Motor neuron (in vitro differentiated cells): ENCODE results near the gene BMP8A. TPM values are rescaled to one million over a fixed set of nuclear protein-coding genes. Genes with fewer than 3 reads are reported as not detected.
"Not testable (repeated sequence)": the region's sequence is repeated elsewhere in the genome, so short reads cannot be mapped to it uniquely, and the experiment has no call there.

Experiments
- ATAC-seq, 8 experiments: fragments of 200-7000 bp; cut with Tn5 transposase; replicated peaks in 6 of 8; 2 replicates each; pipeline ENCODE4 v1.8.0; 2021; ENCODE audit warnings: mild to moderate bottlenecking in 8 of 8, moderate library complexity in 8 of 8
- H3K27ac ChIP-seq, 2 donors: fragments of 250-450 bp; sonication (Bioruptor Pico); 2 replicates each; pipeline ENCODE4 v1.9.0; 2021; ENCODE audit warnings: antibody characterized with exemption in 2 of 2, mild to moderate bottlenecking in 2 of 2, moderate library complexity in 1 of 2
- H3K4me1 ChIP-seq, 2 donors: fragments of 250-450 bp; sonication (Bioruptor Pico); replicated peaks in 1 of 2; 2 replicates each; pipeline ENCODE4 v1.6.1; 2021; ENCODE audit warnings: antibody characterized with exemption in 2 of 2, mild to moderate bottlenecking in 2 of 2, moderate library complexity in 1 of 2
- H3K4me3 ChIP-seq, 5 donors: fragments of 250-450 bp; sonication (Bioruptor Pico); 2 replicates each; pipeline ENCODE4 v1.9.0; 2021; ENCODE audit warnings: antibody characterized with exemption in 5 of 5, mild to moderate bottlenecking in 5 of 5, moderate library complexity in 4 of 5
- WGBS, 10 experiments: fragments of 450-650 bp; shearing (Covaris generic); methylation state at CpG; one replicate each; pipeline ENCODE4 v1.0.0; 2022; 5-methylcytosine and 5-hydroxymethylcytosine counted together
- in situ Hi-C, 9 experiments: fragments of 400-800 bp; cut with MboI; loops; one replicate each; pipeline ENCODE4 v1.15.0; 2021; ENCODE audit warnings: low sequenced_read_pairs in 9 of 9, low pct_unique_long_range_greater_than_20kb in 2 of 9; ENCODE audit not compliant: unreplicated experiment in 9 of 9
- total RNA-seq, 8 experiments: library from RNA; unstranded; fragments of 300-600 nt; gene quantifications; 2 replicates each; pipeline versions ENCODE4 v1.2.3 to v1.2.4, GENCODE V29; 2022

The BMP8A gene
- total RNA-seq, 8 experiments from 2014 or later: 0.16 to 0.43 (median 0.22) TPM; not detected in 4

GRCh38 chr1:39514710-39515124 lies 23.3 kb downstream of the BMP8A start:
- no CpG with 5 or more reads among the region's 46 CpGs for WGBS, 10 experiments
- H3K27ac ChIP-seq, in situ Hi-C loops, H3K4me1 ChIP-seq: not testable (repeated sequence)
- ATAC-seq: peak; percentile 59 to 87 (median 80)
- H3K4me3 ChIP-seq: peak overlapping the region; percentile 14 to 29 (median 26)

- ATAC-seq: peak; percentile 2 to 78 (median 34)
- in situ Hi-C loops, H3K4me1 ChIP-seq, H3K27ac ChIP-seq: not testable (repeated sequence)
- WGBS, 10 experiments: 0% methylated on average over 3 of the region's 78 CpGs; no CpG with 5 or more reads in 9 of the 10 experiments
- H3K4me3 ChIP-seq: peak overlapping the region; percentile 11 to 34 (median 28)
Measured at GRCh38 chr1:39515131-39516086, 24.0 kb downstream of the BMP8A start.

GRCh38 chr1:39516841-39517240 lies 25.4 kb downstream of the BMP8A start:
- H3K4me1 ChIP-seq, ATAC-seq, in situ Hi-C loops, H3K4me3 ChIP-seq, H3K27ac ChIP-seq: not testable (repeated sequence)
- 33 to 100% (median 80%) methylated on average over 1 of the region's 4 CpGs; no CpG with 5 or more reads in 5 of the 10 experiments for WGBS, 10 experiments

- H3K27ac ChIP-seq, H3K4me1 ChIP-seq, in situ Hi-C loops, ATAC-seq, H3K4me3 ChIP-seq: not testable (repeated sequence)
- no CpG with 5 or more reads among the region's 7 CpGs for WGBS, 10 experiments
Measured at GRCh38 chr1:39517936-39518335, 26.5 kb downstream of the BMP8A start.

GRCh38 chr1:39519376-39519775 lies 27.9 kb downstream of the BMP8A start:
- H3K4me1 ChIP-seq, in situ Hi-C loops, H3K27ac ChIP-seq, H3K4me3 ChIP-seq: not testable (repeated sequence)
- WGBS, 10 experiments: no CpG with 5 or more reads among the region's 5 CpGs
- peak in 7 of 8 experiments; percentile 53 to 76 (median 65) for ATAC-seq

- WGBS, 10 experiments: 77 to 100% methylated on average over 1 to 9 of the region's 10 CpGs; no CpG with 5 or more reads in 8 of the 10 experiments
- in situ Hi-C loops, H3K4me3 ChIP-seq: not testable (repeated sequence)
Measured at GRCh38 chr1:39522221-39522620, 30.8 kb downstream of the BMP8A start.

GRCh38 chr1:39522661-39523567 lies 31.5 kb downstream of the BMP8A start:
- Histone ChIP-seq H3K4me3 (no peak overlapping the region), H3K4me1 (peaks cover 0 to 3% of the 10 kb centered on the region in 2 donors), H3K27ac (no peak overlapping the region)
- in situ Hi-C loops: no loop called here
- WGBS, 10 experiments: 87 to 100% (median 94%) methylated on average over 1 to 15 of the region's 29 CpGs; no CpG with 5 or more reads in 6 of the 10 experiments
- no peak for ATAC-seq

More at GRCh38 chr1:39522221-39522620, 30.8 kb downstream of the BMP8A start:
- ATAC-seq, H3K4me1 ChIP-seq, H3K27ac ChIP-seq: not testable (repeated sequence)

GRCh38 chr1:39524171-39524570 lies 32.7 kb downstream of the BMP8A start:
- ATAC-seq: peak in 1 of 8 experiments; percentile 5
- in situ Hi-C loops: no loop called here
- H3K4me1 ChIP-seq: peaks cover 0 to 3% of the 10 kb centered on the region in 2 donors
- H3K4me3 ChIP-seq: no peak overlapping the region
- no peak overlapping the region for H3K27ac ChIP-seq
- WGBS, 10 experiments: 59 to 85% (median 77%) methylated on average over 1 to 6 of the region's 6 CpGs; no CpG with 5 or more reads in 6 of the 10 experiments

- H3K4me3 ChIP-seq: no peak overlapping the region
- no peak overlapping the region for H3K27ac ChIP-seq
- peaks cover 0 to 3% of the 10 kb centered on the region in 2 donors for H3K4me1 ChIP-seq
- in situ Hi-C loops: loop anchor here in 1 of 9 experiments (25.0 kb wide), 1 partner anchor 437 kb away; no protein-coding TSS in a partner anchor
- ATAC-seq: peak in 1 of 8 experiments; percentile 19
- 40 to 100% (median 86%) methylated on average over 1 to 11 of the region's 15 CpGs; no CpG with 5 or more reads in 4 of the 10 experiments for WGBS, 10 experiments
Measured at GRCh38 chr1:39524591-39525365, 33.3 kb downstream of the BMP8A start.

GRCh38 chr1:39525366-39526165 lies 34.1 kb downstream of the BMP8A start:
- ATAC-seq: peak in 5 of 8 experiments; percentile 7 to 65 (median 26)
- H3K4me3 ChIP-seq: no peak overlapping the region
- no peak overlapping the region for H3K27ac ChIP-seq
- 80 to 100% (median 89%) methylated on average over 2 to 9 of the region's 17 CpGs; no CpG with 5 or more reads in 5 of the 10 experiments for WGBS, 10 experiments
- in situ Hi-C loops: loop anchor here in 1 of 9 experiments (25.0 kb wide), 1 partner anchor 438 kb away; no protein-coding TSS in a partner anchor
- H3K4me1 ChIP-seq: peaks cover 0 to 3% of the 10 kb centered on the region in 2 donors

- in situ Hi-C loops: loop anchor here in 1 of 9 experiments (25.0 kb wide), 1 partner anchor 439 kb away; no protein-coding TSS in a partner anchor
- WGBS, 10 experiments: 81 to 100% (median 91%) methylated on average over 1 to 9 of the region's 11 CpGs; no CpG with 5 or more reads in 4 of the 10 experiments
- Histone ChIP-seq H3K4me1 (peaks cover 0 to 3% of the 10 kb centered on the region in 2 donors), H3K27ac (no peak overlapping the region), H3K4me3 (no peak overlapping the region)
- no peak for ATAC-seq
Measured at GRCh38 chr1:39526466-39527189, 35.2 kb downstream of the BMP8A start.
